ENCODE data around the gene TMEM235.

DNA sequence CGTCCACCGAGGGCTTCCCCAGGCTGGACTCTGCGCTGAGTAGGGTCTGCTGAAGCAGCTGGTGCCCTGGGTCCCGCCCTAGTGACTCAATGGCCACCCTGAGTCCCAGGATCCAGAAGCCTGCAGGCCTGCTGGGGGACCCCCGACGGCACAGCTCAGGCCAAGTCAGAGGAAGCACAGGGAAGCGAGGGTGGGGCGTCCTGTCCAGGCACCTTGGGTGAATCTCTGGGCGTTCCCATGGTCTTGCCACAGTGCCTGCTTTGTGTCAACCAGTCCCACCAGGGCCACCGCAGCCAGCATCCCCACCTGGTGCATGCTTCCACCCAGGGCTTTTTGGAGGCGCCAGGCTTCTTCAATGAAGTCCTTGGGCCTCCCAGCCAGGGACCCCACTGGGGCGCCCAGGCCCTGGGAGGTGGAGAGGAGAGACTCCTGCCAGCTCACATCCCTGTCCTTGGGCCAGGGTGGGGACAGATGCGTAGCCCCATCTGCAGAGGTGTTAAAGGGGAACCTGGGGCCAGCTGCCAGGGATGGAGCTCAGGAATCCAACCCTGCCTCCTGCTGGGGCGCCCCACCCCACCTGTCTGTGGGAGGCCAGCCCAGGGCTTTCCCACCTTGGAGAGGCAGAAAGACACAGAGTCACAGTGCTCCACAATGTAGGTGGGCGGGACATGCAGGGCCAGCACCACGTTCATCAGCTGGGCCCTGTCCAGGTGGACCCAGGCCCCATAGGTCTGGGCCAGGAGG is 17.8 kb downstream of the TMEM235 start:
- no peak for TF ChIP-seq POLR2A (IDR thresholded peaks at IDR 0.05)
- TF ChIP-seq, protein P1, sequence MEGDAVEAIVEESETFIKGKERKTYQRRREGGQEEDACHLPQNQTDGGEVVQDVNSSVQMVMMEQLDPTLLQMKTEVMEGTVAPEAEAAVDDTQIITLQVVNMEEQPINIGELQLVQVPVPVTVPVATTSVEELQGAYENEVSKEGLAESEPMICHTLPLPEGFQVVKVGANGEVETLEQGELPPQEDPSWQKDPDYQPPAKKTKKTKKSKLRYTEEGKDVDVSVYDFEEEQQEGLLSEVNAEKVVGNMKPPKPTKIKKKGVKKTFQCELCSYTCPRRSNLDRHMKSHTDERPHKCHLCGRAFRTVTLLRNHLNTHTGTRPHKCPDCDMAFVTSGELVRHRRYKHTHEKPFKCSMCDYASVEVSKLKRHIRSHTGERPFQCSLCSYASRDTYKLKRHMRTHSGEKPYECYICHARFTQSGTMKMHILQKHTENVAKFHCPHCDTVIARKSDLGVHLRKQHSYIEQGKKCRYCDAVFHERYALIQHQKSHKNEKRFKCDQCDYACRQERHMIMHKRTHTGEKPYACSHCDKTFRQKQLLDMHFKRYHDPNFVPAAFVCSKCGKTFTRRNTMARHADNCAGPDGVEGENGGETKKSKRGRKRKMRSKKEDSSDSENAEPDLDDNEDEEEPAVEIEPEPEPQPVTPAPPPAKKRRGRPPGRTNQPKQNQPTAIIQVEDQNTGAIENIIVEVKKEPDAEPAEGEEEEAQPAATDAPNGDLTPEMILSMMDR (IDR thresholded peaks at IDR 0.05): no peak

All from heart left ventricle (tissue), 13 donors.